GM12872 (cell line): ENCODE results near the gene GIMAP6.

ENCODE experiments used
- CTCF ChIP-seq: IDR thresholded peaks from 3 replicates; pipeline ENCODE4 v1.5.1; 2011; ENCODE audit warnings: low read depth, mild to moderate bottlenecking, low read length, moderate library complexity; ENCODE audit not compliant: insufficient read depth

Gene GIMAP6

GRCh38 chr7:150595361-150595760 is 36.8 kb downstream of the GIMAP6 start:
- TF ChIP-seq CTCF = no peak

- no peak for TF ChIP-seq CTCF
Observed at GRCh38 chr7:150594805-150595204, 37.4 kb downstream of the GIMAP6 start.

GRCh38 chr7:150587551-150587950 is 44.6 kb downstream of the GIMAP6 start:
- no peak for TF ChIP-seq CTCF

GRCh38 chr7:150586785-150587152 is 45.4 kb downstream of the GIMAP6 start:
- no peak for TF ChIP-seq CTCF

- TF ChIP-seq CTCF = no peak
Observed at GRCh38 chr7:150586068-150586784, 46.0 kb downstream of the GIMAP6 start.

- no peak for TF ChIP-seq CTCF
Observed at GRCh38 chr7:150585199-150585598, 47.0 kb downstream of the GIMAP6 start.

- TF ChIP-seq CTCF = no peak
Observed at GRCh38 chr7:150580638-150581394, 51.4 kb downstream of the GIMAP6 start.
